NCI-H1417 treated with DMSO at 0.1 percent for 48 hours (cell line): Measurements from ENCODE around the gene ING1.
"Not testable (repeated sequence)": the region's sequence is repeated elsewhere in the genome, so short reads cannot be mapped to it uniquely, and the experiment has no call there.

Experiments used
- DNase-seq: peaks from one replicate; lab custom pipeline; 2025; lab: John Stamatoyannopoulos, UW

The ING1 gene

DNA sequence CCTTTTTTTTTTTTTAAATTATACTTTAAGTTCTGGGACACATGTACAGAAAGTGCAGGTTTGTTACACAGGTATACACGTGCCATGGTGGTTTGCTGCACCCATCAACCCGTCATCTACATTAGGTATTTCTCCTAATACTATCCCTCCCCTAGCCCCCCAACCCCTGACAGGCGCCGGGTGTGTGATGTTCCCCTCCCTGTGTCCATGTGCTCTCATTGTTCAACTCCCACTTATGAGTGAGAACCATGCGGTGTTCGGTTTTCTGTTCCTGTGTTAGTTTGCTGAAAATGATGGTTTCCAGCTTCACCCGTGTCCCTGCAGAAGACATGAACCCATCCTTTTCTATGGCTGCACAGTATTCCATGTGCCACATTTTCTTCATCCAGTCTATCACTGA lies 17.7 kb upstream of the ING1 start:
- DNase-seq = not testable (repeated sequence)

- no peak for DNase-seq
Measured at GRCh38 chr13:110696776-110697175, 16.7 kb upstream of the ING1 start.

DNA sequence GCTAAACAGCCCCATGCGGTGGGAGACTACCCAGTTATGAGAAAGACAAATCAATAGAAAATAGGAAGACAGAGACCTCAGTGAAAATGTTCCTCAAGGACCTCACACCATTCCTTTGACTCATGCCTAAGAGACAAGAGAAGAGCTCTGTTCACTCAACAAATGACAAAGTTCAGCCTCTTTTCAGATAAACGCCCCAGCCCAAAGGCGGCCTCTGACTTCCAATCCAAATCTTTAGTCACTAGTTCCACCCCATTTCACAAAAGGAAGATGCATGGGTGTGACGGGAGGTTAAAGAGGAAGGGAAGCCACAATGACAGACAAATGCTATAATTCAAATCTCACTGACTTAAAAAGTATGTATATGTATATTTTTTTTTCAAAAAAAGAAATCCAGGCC lies 15.7 kb upstream of the ING1 start:
- DNase-seq = no peak

GRCh38 chr13:110698689-110699088 lies 14.8 kb upstream of the ING1 start:
- DNase-seq = no peak

GRCh38 chr13:110699148-110700145 lies 14.1 kb upstream of the ING1 start:
- DNase-seq = no peak

- DNase-seq = no peak
Measured at GRCh38 chr13:110700186-110700585, 13.3 kb upstream of the ING1 start.

DNA sequence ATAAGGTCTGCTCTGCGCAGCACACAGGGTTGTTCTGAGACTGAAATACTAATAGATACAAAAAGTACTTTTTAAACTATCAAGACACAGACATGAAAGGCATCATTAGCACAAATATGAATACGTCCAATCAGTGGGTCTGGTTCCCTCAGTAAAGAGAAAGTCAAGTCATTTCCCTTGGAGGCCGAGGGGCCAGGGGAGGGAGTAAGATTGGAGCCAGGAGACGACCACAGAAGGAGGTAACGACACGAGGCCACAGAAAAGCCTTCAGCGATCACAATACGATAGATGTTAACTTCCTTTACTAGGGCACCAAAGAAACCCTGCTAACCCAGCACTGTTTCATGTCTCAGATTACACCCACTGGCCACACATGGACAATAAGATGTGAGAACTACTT lies 12.9 kb upstream of the ING1 start:
- no peak for DNase-seq

GRCh38 chr13:110701061-110701460 lies 12.4 kb upstream of the ING1 start:
- not testable (repeated sequence) for DNase-seq

- no peak for DNase-seq
Measured at GRCh38 chr13:110702089-110702488, 11.4 kb upstream of the ING1 start.

GRCh38 chr13:110702591-110703526 lies 10.6 kb upstream of the ING1 start:
- DNase-seq = no peak

DNA sequence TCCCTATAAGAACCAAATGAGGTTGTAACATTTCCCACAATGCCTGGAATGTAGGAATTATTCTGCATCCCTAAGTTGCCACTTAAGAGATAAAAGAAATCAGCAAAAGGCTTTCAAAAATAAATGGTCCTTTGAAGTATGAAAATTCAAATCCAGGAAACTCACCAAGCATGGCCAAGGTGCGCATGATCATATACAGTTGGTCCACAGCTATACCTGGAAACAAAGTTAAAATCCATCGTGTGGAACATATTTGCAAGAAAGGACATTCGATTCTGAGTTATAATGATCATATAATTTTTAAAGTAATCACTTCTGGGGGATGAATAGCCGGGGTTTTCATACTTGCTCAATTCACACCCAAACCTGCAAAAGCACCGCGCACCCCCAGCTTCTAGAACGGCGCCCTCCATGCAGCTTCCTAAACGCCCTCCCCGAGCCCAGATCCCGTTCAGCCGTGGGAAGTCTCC lies 8.1 kb upstream of the ING1 start:
- DNase-seq = no peak

DNA sequence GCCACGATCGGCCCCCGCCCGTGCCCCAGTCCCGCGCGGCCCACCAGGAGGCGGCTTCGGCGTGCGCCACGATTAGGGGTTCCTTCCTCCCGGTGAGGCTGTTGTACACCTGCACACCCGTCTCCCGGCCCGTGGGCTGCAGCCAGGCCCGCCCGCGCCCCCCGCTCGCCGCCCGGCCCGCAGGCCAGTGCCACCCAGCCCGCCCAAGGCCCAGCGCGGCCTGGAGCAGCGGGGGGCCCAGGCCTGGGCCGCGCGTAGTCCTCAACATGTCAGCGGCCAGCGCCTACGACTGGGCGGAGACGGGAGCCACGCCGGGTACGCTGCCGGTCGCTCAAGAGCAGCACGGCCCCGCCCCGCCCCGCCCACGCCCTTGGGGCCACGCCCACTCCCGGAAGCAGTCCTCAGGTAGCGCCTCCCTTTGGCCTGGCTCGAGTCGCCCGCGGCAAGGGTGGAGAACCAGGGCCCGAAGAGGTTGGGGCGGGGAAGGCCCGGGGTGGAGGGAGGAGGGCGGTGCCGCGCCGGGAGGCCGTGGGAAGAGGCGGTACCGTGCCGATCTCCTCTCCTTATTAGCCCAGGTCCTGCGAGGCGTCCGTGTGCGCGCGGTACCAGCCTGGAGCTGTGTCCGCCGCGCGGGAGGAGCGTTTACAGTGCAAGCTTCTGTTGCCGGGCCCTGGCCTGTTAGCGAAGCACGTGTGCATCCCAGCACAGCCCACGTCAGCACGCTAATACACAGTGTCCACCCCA lies 7.5 kb upstream of the ING1 start, which contains the start of gene CARS2:
TSS of gene CARS2 (minus strand) at position 291 of the 744 bp plus-strand sequence. CDS start at position 268, 23 bp downstream.
- peak; percentile 97 for DNase-seq

DNA sequence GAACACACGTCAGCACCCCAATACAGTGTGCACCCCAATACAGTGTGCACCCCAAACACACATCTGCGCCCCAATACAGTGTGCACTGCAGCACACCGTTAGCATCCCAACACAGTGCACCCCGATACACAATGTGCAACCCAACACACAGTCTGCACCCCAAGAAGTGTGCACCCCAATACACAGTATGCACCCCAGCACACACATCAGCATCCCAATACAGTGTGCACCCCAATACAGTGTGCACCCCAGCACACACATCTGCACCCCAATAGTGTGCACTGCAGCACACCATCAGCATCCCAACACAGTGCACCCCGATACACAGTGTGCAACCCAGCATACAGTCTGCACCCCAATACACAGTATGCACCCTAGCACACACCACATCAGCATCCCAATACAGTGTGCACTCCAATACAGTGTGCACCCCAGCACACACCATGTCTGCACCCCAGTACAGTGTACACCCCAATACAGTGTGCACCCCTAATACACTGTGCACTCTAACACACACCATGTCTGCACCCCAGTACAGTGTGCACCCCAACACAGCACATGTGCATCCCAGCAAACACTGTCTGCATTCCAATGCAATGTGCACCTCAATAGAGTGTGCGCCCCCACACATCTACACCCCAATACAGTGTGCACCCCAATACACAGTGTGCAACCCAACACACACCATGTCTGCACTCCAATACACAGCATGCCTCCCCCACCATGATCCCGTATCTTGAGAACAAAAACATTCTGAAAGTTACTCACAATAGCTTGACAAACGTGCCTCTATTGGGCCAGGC lies 6.7 kb upstream of the ING1 start:
- no peak for DNase-seq

DNA sequence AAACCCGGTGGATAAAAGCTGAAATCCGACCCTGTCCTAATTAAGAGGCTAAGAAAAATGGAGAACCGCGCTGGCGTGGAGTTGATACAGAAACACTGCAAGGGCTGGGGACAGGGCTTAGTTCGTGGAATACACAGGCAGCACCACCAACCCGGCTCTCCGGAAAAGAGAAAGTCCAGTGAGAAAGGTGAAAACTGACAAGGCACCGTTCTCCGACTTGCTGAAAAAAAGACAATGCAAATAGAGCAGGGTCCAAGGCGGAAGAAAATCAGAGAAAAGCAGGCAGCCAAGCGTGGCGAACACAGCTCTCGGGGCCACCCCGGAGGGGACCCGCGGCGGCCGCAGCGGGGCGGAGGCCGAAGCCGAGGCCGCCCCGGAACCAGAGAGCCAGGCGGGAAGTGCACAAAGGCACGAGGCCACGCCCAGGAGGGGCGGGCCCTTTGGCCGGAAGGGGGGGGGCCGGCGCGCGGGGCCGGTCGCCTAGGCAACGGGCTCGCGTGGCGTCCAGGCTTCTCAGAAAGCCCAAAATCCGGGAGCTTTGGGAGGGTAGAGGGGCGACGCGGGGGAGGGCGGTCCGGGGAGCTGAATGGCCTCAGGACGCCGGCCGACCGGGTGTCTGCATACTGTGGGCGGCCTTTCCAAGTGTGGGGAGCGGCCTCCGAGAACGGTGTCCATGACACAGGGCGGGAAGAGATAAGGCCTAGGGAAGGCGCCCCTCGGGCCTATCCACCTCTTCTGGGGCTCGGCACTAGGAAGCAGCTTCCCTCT lies 1.2 kb upstream of the ING1 start:
- DNase-seq = peak; percentile 93

DNA sequence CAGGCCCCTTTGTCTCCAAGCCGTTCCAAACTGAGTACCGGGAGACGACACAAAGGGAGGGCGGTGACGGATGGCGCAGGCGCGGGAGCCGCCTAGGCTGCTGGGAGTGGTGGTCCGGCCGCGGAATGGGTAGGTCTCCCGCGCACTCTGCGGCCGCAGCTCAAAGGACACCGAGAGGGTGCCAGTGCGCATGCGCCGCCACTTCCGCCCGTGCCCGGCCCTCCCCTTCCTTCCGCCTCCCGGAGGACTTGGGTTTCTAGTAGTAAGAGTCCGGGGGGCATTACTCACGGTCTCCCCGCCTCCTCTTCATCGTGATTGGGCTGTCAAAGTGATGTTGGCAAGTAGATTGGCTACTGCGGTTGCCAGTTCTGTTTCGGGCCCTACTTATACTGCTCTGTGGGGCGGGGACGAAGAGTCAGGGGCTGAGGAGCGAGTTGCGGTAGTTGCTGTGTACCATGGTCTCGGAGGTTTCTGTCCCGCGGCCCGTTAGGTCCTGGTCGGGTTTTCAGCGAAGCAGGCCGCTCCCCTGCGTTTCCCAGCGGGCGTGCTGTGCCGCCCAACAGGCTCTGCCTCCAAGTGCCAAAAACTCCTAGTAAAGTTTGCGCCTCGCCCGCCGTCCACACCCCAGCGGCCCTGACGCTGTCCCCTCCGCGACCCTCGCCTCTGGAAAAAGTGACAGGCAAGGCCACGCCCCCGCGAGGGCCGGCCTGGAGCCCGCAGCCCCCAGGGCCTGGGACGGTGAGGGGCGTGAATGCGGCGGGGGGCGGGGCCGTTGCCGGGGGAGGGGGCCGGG lies 455 bp upstream of the ING1 start:
- DNase-seq = peak; percentile 100

- no peak for DNase-seq
Measured at GRCh38 chr13:110713981-110714796, 689 bp downstream of the ING1 start.

DNA sequence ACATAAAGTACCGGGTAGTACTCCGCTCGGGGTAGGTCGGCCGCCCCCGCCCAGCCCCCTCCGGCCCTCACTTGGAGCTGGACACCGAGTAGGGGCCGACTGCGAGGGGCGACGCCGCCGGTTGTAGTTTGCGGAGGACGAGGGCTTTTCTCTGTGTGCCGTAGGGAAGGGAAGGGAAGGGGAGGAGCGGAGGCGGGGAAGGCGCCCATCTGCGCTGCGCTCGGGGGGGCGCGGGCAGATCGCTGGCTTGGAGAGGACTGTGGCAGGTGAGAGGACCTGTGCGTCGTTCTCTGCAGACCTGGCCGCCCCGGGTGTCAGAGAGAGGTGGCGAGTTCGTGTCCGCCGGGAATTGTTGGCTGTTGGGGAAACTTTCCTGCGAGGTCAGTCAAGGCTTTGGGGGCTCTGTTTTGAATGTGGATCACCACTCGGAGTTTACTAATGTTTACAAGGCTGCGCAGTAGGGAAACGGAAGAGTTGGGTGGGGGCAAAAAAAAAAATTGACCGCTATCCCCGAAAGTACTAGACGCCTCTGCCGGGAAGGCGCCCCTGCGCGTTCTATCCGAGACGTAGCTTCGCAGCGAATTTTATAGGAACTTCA lies 1.4 kb downstream of the ING1 start:
- DNase-seq = no peak
